HG03045 (cell line): Measurements from ENCODE around the gene TNNI2.
"Not testable (repeated sequence)": the region's sequence is repeated elsewhere in the genome, so short reads cannot be mapped to it uniquely, and the experiment has no call there.

Experiments
- ATAC-seq: cut with Tn5 transposase; IDR thresholded peaks from one replicate; pipeline ENCODE4 v1.9.1; 2021; ENCODE audit warnings: mild to moderate bottlenecking, moderate library complexity; ENCODE audit not compliant: unreplicated experiment

Gene TNNI2

DNA sequence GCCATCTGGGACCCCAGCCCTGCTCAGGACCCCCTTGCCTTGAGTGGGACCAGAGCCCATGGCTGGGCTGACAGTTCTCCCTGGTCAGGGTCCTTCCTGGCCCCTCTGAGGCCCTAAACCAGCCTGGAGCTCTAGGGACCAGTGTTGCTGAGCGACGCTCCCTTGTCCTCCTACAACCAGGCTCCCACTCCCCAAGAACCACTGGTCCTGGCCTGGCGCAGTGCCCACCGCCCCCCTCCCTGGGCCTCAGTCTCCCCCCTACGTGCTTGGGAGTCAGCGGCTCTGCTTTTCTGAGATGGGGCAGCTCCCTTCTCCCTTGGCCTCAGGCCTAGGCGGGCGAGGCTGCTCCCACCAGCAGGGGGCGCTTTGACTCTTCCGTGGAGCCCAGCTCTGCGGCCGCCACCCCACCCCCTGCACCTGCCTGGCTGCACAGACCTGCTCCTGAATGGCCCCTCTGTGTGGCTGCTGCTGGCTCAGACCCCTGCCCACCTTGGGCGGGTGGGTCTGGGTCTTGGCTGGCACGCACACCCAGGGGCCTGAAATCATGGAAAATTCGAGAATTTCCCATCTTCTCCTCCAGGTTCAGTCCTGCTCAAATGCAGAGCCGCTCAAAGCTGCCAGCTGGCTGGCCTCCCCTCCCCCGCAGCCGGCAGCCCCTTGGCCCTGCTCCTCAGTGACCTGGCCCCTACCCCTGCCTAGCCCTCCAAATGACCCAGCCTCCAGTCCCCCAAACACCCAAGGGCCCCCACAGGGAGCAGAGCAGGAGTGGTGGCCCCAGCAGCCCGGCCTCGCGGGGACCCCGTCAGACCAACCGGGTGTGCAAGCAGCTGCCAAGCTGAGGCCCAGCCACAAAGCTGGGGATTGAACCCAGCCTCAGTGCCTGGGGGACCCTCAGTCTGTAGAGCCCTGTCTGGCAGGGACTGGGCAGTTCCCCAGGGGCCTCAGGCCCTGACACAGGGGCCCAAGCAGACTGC lies 43.8 kb downstream of the TNNI2 start:
- peak; percentile 55 for ATAC-seq

DNA sequence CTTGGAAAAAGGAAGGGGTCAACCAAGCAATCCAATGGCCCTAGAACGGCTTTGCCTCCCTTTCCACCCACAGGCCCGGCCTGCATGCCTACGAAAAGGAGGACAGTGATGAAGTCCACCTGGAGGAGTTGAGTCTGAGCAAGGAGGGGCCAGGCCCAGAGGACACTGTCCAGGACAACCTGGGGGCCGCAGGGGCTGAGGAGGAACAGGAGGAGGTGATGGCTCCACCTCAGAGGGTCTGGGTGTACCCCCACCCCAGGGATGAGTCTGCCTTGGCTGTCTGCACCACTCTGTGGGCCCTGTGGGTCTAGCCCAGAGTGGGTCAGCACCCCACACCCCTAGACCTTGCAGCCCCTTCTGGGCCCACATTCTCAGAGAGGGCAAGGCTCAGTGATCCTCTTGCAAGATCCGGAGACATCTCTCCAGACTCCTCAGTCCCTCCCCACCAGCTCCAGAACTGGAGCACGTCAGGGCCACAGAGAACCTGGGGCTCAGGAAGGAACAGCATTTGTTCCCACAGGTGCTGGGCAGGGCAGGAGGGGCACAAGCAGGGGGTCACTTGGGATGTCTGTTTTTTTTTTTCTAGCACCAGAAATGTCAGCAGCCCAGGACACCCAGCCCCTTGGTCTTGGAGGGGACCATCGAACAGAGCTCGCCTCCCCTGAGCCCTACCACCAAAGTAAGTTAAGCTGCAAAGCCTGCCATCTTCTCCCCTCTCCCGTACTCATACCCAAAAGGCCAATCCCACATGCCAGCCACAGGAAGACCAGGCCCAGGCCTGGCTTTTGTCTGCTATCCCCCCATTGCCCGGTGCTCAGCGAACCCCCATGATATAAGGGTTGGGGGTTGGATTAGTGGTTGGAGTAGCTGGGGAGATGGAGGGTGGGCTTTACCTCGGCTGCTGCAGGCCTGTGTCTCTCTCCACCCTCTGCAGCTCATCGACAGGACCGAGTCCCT lies 44.8 kb downstream of the TNNI2 start:
- ATAC-seq: no peak

- no peak for ATAC-seq
Measured at GRCh38 chr11:1884303-1884700, 45.5 kb downstream of the TNNI2 start.

DNA sequence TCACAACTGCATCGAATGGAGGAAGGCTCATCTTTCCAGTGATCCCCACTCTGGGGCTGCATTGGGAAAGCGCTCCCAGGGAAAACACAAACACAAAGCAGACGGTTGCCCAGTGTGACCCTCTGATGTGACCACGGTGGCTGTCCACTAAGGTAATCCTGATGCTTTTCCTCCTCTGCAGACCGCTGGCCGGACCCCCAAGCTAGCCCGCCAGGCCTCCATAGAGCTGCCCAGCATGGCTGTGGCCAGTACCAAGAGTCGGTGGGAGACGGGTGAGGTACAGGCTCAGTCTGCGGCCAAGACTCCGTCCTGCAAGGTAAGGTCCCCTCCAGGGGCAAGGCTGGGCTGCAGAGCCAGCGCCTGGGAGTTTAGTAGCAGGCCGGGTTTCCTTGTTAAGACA lies 47.8 kb downstream of the TNNI2 start:
- not testable (repeated sequence) for ATAC-seq

DNA sequence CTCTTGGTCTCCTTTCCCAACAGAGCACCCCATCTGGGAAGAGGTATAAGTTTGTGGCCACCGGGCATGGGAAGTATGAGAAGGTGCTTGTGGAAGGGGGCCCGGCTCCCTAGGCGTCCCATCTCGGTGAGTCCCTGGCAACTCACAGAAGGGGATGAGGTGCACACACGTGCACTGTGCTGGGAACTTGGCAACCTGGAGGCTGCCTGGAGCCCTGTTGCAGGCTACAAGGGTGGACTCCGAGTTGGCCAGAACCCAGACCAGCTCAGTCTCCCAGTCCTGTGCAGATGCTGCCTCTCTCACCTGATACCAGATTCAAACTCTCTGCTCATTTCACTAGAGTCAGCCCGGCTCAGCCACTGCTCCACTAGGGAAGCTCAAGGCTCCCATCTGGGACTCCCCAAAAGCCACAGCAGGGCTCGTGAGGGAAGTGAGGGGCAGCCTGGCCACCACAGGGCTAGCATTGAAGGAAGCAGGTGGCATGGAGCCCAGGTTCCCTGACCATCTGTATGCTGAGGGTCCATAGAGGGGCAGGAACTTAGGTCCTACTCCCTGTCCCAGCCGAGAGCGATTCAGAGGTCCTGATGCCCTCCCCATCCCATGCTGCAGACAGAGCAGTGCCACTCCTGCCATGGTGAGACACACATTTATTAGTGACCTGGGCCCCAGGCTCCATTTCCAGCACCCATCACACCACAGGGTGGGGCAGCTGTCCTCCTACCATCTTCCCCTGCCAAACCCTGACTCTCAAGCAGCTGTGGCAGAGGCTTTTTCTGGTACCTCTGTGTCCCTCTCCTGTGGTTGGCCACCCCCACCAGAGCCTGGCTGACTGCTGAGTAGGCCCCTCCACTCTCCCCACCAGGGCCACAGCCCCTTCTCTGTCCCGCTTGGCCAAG lies 48.9 kb downstream of the TNNI2 start:
- no peak for ATAC-seq

GRCh38 chr11:1888347-1888753 lies 49.6 kb downstream of the TNNI2 start:
- no peak for ATAC-seq

GRCh38 chr11:1888811-1889210 lies 50.0 kb downstream of the TNNI2 start:
- ATAC-seq: no peak

GRCh38 chr11:1889224-1889930 lies 50.6 kb downstream of the TNNI2 start:
- no peak for ATAC-seq

DNA sequence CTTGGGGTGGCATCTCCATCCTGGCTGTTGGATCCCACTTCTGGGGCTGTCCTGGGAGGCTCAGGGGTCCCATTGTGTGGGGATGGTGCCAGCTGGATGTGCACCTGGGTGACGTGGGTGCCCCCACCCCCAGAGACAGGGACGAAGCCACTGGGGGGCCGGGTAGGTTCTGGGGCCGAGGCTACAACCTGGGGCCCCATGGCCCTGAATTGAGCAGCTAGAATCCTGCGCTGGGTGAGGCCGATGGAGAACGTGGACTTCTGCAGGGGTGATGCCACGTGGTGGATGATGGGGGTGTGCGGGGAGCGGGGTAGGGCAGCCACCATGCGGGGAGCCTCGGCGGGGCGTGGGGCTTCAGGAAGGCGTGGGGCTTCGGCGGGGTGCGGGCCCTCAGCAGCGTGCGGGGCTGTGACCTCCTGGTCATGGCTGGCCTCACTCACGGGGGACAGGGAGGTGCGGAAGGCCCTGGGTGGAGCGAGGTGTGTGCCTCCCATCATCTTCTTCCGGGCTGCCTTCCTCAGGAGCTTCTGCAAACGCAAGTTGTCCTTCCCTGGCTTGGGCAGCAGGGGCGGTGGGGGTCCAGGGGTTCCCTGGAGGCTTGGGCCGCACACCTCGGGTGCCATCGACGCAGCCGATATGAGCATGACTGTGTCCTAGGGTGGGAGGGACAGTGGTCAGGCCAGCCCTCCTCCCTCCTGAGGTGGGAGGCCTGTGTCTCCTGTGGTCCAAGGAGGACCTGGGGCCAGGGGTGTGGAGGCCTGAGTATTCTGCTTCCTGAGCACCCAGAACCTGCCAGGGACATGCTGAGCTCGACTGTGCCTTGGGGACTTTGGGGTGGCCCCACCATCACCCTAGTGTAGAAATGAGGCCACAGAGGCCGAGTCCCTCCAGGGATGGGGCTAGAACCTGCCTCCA lies 51.4 kb downstream of the TNNI2 start:
- no peak for ATAC-seq
